Measurements from ENCODE around the gene TCEANC2.
A peak's percentile ranks its signal among the peaks of the same experiment; 100 is the strongest.

TCEANC2 gene

DNA sequence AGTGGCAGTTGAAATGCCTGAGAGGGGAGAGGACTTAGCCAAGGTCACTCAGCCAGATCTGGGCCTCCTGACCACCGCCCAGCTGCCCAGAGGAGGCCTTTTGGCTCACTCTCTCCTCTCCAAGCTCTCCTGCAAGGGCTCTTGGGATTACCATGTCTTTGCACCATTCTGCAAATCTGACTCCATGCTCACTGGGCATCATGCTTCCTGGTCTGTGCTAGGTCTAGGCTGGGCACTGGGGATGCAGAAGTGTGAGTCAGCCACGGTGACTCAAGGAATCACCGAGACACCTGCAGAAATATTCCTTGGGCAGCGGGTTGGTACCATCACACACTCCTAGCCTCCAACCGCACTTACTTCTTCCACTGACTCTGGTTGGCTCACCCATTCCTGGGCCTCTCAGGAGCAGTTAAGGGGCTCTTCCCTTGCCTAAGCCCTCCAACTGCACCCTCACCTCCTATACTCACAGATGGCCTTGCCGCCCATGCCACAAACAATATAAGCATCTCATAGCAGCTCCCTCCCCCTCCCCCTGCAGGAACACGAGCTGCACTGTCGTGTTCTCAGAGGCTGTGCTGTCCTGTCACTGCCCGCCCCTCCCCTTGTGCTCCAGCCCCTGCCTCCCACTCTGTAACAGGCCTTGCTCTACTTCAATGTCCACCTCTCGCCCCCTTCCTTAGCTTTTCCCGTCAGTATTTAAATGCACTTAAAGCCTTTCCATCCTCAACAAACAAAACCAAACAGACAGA, 64.6 kb downstream of the TCEANC2 start:
- no peak for DNase-seq

DNA sequence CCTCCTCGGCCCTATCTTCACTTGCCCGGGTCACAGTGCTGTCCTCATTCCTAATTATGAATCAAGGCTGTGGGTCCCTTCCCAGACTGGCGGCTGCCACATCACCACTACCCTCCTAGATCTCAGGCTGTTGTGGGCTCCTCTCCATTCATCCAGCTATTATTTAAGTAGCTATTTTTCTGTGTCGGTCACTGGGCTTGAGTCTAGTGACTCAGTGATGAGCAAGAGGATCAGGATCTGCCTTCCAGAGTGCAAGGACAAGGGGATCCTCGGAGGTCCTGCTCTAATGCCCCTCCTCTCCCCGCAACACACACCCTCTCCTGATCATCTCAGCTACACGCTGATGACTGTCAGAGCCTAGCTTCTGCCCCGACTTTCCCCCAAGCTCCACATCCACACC, 65.3 kb downstream of the TCEANC2 start:
- no peak for DNase-seq

DNA sequence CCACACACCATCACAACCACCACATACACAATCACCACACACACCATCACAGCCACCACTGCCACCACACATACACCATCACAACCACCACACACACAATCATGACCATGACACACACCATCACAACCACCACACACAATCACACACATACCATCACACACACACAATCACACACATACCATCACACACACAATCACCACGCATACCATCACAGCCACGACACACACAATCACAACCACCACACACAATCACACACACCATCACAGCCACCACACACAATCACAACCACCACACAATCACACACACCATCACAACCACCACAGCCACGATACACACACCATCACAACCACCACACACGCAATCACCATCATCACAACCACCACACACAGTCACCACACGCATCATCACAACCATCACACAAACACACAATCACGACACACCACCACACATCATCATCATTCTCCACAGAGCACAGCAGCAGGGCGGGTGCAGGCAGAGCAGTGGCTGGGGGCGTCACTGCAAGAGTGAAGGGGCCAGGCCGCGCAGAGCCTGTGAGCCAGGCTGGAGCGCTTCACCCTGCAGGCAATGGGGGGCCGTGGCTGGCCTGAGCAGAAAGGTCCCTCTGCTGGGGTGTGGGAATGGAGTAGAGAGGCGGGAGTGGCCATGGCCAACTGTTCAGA, 66.8 kb downstream of the TCEANC2 start:
- DNase-seq: no peak

DNA sequence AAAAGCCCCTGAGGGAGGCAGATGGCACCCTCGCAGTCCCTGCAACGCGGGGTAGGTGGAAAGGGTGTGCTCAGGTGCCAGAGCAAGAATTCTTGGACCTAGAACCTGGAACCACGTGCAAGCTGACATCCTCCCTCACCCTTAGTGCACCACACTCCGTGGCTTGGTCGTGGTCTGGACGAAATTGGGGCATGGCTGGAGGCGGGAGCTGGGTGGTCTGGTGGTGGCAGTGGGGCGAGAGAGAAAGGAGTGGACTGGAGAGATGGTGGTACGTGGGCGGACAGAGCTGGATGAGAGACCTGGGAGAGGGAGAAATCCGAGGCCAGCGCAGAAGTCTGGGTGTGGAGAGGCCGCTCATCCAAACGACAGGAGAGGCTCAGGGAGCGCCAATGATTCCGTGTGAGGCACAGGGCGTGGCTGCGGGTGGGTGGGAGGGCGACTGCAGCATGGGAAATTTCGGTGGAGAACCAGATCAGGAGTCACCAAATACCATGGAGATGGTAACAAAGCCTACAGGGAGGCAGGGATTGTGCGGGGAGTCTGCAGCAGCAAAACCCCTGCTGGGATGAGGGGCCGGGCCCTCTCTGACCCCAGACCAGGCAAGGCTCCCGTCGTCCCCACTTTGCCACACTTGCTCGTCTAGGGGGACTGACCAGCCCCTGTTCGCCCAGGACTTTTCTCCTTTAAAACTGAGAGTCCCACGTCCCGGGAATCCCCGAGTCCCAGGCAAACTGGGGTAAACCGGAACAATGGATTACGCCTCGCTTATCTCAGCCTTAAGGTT, 67.5 kb downstream of the TCEANC2 start:
- no peak for DNase-seq

DNA sequence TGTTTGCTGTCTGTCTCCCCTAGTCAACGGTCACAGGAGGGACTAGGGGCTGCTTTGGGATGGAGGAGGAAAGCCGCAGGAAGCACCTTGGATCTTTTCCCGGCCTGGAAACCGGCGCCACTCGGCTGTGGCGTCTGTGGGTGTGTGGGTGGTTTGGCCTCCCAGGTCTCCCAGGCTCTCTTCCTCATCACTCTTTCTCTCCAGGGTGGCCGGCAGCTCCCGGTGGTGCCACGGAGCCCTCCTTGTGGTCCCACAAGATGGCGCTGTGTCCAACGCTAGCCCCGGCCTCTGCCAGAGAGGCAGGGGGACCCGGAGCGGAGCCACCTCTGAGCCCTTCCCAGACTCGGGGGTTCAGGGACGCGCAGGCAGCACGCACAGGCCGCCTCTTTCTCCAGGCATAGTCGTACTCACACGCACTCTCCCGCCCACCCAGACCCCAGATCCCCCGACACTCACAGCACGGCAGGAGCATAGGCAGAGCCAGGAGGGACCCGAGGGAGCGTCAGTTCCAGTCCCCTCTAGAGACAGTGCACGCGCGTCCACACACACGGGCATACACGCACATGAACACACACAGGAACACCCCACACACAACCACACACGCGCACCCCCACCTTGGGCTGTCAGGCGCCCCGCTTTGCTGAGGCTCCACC, 68.2 kb downstream of the TCEANC2 start:
- DNase-seq: peak in 4 of 5 donors; percentile 42 to 57 (median 48)

DNA sequence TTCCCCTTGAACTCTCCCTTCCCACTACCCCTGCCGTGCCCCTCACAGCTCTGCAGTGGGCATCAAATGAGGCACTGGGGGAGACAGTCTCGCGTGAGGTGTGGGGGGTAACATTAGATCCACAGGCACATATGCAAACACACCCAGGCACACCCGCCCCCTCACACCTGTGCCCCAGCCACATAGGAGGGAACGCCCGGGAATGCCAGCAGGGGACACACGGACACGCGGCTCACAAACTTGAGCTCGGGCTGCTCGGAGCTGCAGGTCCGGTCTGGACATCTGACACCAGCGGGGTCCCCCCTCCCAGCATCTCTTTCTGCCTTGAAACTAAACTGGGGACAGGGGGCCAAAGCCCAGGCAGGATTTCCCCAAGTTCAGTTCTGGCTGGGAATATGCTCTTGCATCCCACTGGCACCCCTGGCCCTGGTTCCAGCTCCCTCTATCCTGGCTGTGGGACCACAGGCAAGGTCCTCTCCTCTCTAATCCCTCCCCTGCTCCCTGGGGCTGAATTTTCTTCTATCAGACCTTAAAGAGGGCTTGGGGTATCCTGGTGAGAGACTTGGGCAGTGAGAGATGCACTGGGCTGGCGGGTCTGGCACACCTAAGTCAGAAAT, 68.8 kb downstream of the TCEANC2 start:
- no peak for DNase-seq

DNA sequence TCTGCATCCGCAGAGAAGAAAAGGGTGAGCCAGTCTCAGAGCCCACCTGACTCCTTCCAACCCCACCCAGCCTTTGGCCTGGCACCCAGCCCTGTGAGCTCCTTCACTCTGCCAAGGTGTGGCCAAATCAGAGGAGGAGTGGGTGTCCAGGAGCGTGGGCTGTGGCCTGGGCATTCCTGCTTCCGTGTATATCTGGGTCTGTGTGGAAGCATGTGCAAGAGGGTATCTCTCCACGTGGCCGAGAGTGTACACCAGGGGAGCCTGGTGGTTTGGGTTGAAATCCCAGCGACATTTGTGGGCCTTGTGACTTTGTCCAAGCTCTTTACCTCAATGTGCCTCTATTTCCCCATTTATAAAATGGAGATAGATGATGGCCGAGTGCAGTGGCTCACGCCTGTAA, 69.6 kb downstream of the TCEANC2 start:
- no peak for DNase-seq

DNA sequence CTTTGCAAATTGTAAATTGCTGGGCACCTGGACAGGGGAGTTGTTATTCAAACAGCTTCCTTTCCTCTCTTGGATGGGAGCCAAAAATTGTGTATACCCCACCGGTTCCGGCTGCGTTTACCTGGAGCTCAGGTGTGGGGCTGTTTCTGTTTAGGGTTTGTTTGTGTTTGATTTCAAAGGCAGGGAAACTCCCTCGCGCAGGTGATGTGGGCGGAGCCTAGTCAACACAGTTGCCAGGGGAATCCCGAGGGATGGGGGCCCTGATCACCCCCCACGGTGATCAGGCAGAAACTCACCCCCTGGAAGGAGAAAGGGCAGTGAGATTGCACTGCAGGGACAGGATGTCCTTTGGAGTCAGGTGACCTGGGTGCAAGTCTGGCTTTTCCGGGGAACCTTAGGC, 71.1 kb downstream of the TCEANC2 start:
- DNase-seq: no peak

DNA sequence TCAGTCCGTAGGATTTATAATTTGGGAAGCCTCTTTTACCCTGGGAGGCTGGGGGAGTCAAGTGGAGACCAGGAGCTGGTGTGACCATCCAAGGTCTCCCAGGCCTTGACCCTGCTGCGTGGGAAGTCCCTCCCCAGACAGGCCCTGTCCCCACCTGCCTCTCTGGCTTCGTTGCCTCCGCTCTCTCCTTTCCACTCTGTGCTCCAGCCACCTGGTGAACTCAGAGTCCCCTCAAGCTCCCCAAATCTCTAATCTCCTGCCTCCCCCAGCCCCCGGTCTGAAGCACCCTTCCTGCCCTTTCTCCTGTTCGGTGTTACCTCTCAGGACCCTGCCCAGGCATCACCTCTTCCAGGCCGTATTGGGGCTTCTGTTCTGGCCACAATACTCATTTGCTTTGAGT, 71.5 kb downstream of the TCEANC2 start:
- no peak for DNase-seq

DNA sequence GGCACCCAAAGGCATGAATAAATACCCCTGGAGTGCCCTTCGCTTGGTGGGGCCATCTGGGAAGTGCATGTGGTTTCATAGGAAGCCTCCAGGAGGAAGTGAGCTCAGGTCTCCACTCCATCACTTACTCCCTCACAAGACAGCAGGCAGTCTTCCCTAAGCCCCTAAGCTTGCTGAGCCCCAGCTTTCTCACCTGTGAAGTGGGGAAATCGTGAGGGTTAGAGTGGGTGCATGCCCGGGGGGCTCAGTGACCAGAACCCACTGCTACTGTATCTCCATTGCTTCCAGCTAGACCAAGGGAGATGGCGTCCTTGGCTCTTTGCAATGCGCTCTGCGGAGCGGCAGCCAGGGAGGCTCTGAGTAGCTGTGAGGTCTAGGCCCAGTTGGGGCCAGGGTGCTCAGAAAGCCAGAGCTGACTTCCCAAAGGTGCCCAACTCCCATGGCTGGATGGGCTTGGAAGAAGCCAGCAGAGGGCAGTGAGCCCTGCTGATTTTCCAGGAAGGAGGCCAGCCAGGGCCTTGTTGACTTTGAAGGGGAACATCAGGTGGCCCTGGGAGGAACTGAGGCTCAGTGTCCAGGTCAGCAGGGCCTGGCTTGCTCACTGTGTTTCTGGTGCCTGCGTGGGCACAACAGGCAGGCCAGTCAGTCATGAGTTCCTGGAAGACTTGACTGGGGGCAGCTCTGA, 72.1 kb downstream of the TCEANC2 start:
- no peak for DNase-seq

DNA sequence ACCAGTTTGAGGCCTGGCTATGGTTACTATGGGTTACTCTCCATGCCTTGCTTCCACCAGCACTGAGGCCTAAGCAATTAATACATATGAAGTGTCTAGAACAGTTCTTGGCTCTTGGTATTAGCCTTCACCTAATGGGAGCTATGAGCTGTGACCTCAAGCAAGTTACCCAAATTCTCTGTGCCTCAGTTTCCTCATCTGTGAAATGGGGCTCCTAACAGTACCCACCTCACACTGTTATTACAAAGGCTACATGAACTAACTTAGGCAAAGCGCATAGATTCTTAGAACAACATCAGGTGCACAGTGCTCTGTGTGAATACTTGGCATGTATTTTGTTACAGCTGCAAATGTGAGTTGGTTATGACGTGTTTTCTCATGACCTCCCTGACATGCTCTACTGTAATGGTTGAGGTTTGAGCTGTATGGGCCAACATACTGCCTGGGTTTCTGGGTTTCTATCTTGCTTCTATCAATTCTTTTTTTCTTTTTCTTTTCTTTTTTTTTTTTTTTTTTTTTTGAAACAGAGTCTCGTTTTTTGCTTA, 72.9 kb downstream of the TCEANC2 start:
- no peak for DNase-seq

DNA sequence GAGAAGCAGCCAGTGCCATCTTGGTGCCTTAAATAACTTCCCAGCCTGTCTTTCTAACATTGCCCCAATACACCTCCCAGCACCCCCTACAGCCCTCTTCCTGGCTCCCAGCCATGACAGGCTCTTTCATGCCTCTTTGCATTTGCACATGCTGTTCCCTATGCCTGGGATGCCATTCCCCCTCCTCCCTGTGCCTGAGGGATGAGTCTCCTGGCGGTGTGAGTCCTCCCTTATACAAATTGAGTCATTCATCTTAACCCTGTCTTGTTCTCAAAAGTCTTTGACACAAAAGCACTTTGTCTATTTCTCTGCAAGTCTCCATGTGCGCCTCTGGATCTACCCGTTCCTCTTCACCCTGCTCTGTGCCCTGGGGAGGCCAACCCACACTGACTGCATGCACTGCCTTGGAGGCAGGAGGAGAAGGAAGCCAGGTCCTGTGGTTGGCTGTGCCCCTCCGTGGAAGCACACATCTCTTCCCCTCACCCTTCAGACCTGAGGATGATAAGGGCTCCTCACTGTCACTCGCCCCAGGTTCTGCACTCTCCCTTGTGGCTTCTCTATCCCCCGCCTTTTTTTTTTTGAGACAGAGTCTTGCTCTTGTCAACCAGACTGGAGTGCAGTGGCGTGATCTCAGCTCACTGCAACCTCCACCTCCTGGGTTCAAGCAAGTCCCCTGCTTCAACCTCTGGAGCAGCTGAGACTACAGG, 74.3 kb downstream of the TCEANC2 start:
- no peak for DNase-seq

DNA sequence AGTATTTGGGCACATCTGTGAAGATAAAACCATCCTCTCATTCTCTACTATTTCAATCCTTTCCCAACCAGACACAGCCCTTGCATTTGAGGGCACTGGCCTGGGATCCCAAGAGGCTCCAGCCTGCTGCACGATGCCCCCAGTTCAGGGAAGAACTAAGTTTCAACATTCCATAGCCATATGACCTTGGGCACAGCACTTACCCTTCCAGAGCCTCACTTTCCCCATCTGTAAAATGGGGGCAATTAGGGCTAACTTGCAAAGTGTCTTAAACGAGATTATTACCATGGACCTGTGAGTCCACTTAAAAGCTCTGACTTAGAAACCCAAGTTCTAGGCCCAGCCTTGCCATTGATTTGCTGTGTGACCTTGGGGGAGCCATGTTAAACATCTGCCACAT, 76.5 kb downstream of the TCEANC2 start:
- DNase-seq: no peak

DNA sequence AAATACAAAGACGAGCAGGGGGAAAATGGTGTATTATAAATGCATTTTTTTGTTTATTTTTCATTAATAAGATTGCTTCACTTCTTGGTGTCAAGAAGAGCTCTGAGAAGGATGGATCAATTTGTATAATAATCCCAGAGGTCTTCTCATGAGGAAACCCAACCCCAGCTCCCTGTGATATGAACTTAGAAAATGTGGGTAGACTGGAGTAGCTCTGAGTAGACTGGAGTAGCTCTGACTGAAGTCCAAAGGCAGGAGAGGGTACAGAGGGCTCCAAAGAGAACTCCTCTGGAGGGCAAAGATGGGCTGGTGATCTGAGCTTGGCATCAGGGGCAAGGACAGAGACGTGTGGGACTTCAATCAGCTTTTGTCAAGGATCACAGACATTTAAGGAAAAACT, 78.0 kb downstream of the TCEANC2 start:
- no peak for DNase-seq

DNA sequence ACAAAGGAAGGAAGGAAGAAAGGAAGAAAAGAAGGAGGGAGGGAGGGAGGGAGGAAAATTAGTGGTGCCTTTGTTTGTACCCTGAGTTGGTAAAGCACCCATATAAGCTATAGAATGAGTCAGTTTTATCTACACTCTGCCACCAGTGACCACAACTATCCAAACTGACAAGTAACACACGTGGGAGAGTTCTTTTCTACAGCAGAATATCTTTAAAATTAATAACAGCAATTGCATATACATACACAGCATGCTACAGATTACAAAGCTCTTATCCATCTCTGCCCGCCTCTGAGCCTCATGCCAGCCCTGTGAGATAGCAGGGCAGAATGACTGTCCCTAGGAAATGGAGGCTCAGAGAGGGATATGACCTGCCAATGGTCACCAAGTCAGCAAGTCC, 79.1 kb downstream of the TCEANC2 start:
- no peak for DNase-seq

DNA sequence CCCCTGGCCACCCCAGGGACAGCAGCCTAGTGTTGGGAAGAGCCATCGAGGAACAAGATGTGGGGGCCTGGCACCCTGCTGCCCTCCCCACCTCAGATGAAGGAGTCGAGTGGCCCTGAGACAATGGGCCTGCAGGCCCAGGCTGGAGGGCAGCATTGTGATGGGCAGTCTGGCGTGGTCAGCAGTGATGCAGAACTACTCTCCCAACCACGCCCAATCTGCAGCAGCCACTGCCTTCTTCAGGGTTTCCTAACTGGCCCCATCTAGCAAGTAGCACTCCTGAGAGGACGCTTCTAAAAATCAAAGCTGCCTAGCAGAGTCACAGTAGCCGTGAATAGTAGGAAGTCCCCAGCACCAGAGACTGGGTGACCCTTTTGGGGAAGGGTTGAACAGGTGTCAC, 80.9 kb downstream of the TCEANC2 start:
- DNase-seq: no peak

DNA sequence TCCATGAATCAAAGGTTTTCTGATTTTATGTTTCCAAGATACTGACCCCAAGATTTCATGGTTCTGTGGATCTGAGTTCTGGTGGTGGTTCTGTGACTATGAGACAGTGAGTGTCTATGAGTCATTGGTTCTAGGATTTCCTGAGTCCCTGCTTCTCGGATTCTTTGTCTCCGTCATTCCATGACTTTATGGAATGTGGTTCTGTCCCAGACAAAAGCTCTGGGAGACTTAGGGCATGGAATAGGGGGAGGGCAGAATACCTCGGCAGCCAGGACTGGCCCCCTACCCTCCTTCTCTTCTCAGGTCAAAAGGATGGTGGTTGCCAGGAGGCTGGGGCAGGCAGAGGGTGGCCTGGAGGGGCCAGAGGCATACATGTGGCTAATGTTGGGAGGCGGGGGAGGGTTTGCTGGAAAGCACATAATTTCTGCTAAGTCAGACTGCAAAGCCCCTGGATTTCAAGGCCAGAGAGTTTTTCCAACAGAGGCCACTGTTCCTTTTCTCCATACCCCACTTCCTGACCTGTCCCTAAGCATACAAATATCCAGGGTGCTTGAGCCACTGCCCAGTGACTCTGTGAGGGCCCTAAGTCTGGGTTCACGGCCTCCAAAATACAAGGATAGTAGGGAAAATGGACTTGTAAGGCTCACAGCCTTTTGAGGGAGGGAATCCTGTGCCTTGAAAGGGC, 82.2 kb downstream of the TCEANC2 start:
- DNase-seq: no peak

DNA sequence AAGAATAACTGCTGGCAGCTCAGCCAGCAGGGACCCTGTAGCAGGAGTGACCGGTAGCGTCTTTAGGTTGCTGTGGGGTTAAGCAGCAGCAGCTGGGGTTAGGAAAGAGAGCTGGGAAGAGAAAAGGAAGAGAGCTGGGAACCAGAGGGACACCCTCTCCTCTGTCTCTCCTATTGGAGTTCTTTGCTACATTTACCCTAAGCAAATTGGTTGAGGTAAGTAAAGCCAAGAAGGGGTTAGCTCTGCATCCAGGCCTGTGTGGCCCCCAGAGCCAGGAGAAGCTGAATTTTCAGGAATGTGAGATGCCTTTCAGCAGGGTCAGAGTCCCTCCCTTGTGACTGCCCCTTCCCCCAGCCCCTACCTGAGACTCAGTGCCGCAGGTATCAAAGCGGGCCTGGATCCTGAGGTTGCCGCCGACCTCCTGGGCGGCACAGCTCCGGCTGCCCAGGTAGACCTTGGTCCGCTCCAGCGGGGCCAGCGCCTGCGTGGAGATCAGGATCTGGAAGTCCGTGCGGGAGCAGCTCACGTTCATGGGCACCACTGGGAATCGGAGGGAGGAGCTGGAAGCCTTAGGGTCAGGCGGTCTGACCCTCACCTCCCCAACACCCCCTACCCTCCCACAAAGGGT, 83.0 kb downstream of the TCEANC2 start:
- DNase-seq: no peak

DNA sequence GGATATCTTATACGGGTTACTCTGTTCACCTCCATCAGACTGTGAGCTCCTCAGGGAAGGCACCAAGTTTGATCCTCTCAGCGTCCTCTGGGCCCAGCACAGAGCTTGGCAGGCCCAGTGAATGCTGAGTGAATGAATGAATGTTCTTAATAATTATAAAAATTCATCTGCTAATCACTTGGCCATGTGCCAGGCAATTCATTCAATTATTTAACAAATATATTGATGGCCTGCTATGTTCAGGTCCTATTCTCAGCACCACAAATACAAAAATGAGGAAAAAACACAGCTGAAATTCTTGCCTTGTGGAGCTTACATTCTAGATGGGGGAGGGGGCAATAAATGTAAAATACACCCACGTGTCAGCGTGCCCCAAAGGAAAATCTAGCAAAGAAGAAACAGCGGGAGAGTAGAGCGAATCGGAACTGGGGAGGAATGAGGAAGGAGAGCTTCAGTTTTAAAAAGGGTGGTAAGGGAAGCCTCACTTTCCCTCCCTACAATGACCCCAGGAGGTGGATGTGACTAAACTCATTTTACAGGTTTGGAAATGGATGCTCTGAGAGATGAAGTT, 83.6 kb downstream of the TCEANC2 start:
- DNase-seq: no peak
